ENCODE results near the gene ASAP3.

Gene ASAP3

DNA sequence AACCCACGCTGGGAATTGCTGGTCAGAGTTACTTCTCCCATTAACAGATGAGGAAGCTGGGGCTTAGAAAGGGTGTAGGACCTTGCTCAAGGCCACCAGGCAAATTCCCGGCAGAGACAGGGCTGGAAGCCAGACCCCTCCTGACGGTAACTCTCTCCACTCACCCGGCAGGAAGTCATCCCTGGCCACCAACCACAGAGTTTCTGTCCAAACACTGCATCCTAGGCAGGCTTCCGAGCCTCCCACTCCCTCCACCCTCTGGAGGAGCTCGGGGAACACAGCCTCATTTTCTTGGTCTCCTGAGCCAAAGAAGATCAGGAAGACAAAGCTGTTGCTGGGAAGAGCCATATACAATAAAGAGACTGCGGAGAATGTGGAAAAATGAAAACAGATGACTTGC is 89.3 kb downstream of the ASAP3 start:
- no peak for TF ChIP-seq ZFX (IDR thresholded peaks at IDR 0.05)
- TF ChIP-seq, protein P1, sequence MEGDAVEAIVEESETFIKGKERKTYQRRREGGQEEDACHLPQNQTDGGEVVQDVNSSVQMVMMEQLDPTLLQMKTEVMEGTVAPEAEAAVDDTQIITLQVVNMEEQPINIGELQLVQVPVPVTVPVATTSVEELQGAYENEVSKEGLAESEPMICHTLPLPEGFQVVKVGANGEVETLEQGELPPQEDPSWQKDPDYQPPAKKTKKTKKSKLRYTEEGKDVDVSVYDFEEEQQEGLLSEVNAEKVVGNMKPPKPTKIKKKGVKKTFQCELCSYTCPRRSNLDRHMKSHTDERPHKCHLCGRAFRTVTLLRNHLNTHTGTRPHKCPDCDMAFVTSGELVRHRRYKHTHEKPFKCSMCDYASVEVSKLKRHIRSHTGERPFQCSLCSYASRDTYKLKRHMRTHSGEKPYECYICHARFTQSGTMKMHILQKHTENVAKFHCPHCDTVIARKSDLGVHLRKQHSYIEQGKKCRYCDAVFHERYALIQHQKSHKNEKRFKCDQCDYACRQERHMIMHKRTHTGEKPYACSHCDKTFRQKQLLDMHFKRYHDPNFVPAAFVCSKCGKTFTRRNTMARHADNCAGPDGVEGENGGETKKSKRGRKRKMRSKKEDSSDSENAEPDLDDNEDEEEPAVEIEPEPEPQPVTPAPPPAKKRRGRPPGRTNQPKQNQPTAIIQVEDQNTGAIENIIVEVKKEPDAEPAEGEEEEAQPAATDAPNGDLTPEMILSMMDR (conservative IDR thresholded peaks at IDR 0.05), result no peak
- H3K27ac ChIP-seq, result no peak overlapping the region

DNA sequence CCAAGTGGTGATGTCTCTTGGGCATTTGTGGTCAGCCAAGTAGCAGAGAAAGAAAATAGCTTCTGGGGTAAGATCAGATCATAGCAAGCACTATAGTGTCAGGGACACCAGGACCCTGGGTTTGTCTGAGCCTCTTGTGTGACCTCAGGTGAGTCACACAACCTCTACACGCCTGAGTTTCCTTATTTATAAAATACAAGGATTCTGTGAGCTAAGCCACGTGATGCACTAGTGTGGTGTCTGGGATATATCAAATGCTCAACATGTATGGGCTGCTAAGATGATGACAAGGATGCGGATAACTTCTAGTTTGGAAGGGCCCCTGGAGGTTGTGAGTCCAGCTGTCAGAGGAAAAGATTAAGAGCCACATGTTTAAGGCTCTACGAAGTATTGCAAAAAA is 89.8 kb downstream of the ASAP3 start:
- TF ChIP-seq ZFX (IDR thresholded peaks at IDR 0.05), result no peak
- TF ChIP-seq, protein P1 (conservative IDR thresholded peaks at IDR 0.05), result no peak
- no peak overlapping the region for H3K27ac ChIP-seq

DNA sequence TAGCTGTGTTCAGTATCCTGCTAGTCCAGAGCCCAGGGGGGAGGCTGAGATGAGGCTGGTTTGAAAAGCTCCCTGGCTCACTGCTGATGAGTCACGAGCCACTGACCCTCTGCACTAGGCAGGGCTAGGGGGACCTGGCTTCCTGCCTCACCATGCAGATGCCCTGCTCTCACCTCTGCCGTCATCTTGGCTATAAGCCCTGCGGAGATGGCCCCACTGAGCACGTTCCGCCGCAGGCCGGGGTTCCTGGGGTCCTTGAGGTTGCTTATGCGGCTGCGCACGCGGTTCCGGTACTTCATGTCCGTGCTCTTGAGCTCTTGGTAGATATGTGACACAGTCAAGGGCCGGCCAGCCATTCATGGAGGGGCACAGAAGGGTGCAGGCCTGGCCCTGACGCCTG is 90.3 kb downstream of the ASAP3 start:
- TF ChIP-seq, protein P1 (conservative IDR thresholded peaks at IDR 0.05), result no peak
- TF ChIP-seq ZFX (IDR thresholded peaks at IDR 0.05), result no peak
- no peak overlapping the region for H3K27ac ChIP-seq

DNA sequence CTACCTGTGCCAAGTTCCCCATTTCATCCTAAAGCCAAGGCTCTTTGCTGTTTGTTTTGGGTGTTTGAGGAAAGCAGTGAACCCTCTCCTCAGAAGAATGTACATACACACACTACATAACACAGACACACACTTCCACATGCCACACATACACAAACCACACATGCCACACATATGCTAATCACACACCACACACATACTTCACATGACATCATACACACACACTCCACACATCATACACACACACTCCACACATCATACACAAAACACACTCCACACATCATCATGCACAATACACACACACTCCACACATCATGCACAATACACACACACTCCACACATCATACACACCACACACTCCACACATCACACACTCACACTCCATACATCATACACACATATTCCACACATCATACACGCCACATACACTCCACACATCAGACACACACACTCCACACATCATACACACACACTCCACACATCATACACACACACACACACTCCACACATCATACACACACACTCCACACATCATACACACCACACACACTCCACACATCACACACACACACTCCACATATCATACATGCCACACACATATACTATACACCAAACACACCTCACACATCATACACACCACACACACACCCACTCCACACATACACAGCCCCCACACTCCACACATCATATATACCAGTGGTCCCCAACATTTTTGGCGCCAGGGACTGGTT is 91.7 kb downstream of the ASAP3 start:
- TF ChIP-seq, protein P1 (conservative IDR thresholded peaks at IDR 0.05), result no peak
- TF ChIP-seq ZFX (IDR thresholded peaks at IDR 0.05), result no peak
- no peak overlapping the region for H3K27ac ChIP-seq

DNA sequence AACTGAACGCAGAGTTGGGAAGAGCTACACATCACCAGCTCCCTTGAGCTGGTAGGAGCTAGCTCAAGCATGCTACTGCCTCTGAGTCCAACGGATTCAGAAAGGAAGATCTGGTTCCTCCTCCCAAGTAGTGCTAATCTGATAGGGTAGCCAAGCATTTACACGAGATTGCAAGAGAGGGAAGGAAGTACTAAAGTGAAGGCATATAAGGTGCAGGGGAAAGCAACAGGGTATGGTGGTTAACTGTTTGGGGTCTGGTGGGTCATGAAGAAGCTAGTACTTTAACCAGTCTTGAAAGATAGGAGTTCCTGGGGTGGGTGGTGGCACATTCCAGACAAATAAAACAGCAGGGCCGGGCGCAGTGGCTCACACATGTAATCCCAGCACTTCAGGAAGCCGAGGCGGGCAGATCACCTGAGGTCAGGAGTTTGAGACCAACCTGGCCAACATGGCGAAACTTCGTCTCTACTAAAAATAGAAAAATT is 94.1 kb downstream of the ASAP3 start:
- H3K27ac ChIP-seq, result no peak overlapping the region
- TF ChIP-seq ZFX (IDR thresholded peaks at IDR 0.05), result no peak
- TF ChIP-seq, protein P1 (conservative IDR thresholded peaks at IDR 0.05), result no peak

DNA sequence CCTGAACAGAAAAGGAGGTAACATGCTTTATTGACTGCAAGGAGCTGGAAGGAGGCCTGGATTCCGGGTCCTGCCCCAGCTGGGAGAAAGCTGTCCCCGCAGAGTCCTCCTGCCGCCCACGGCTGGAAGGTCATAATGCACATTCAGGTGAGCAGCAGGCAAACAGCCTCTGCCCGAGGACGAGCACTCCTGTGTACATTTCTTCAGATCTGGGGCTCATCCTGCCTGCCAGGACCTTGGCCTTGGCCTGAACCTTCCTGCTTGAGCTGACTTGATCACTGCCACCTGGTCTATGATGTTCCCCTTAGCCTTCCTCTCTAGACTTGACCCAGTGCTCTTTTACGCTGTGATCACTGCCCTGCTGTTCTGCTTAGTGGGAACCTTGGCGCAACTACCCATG is 96.5 kb downstream of the ASAP3 start:
- no peak overlapping the region for H3K27ac ChIP-seq
- TF ChIP-seq, protein P1 (conservative IDR thresholded peaks at IDR 0.05), result no peak

DNA sequence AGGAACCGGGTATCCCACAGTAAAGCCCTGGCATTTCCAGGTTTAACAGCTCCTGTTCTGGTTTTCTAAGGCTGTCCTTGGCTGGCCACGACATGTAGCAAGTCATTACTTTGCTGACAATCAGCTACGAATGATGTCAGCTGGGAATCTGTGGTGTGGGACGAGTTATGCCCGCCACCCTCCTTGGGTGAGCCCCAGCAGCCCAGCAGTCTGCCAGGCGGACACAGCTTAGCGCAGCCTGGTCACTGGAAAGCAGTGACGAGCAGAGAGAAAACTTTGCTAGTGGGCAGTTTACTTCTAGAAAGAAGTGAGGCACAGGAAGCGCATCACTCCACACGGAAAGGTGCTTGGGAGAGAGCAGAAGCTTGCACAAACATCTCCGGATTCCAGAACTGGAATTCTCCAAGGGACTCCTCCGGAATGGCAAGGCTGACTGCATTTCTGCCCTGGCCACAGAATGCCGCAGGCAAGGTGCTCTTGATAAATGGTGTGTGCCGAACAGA is 98.8 kb downstream of the ASAP3 start:
- no peak overlapping the region for H3K27ac ChIP-seq
- TF ChIP-seq, protein P1 (conservative IDR thresholded peaks at IDR 0.05), result no peak
- TF ChIP-seq ZFX (IDR thresholded peaks at IDR 0.05), result no peak
